CD4-positive, alpha-beta T cell treated with Interferon alpha-2 for 1 hour (primary cell): ENCODE results near the gene CMTM2.

Source experiments
- DNase-seq, 2 donors: peaks; one replicate each; pipeline ENCODE4 v3.0.0-alpha.2; 2020 to 2022

The CMTM2 gene

DNA sequence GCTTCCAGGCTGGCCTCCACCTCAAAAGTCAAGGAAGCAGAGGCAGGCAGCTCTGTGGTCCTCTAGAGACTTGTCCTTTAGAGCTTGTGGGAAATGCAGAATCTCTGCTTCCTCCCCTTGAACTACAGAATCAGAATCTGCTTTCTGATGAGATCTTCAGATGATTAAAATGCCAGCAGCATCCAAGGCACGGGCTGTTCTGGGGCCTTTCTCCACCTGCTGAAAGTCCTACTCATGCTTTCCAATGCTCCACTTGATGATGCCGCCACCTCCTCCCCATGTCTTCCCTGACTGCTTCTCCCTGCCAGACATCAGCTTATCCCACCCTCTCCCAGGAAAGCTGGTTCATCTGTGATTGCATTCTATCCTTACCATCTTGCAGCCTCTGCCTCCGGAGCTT, 58.5 kb downstream of the CMTM2 start:
- DNase-seq, result no peak
